Measurements from ENCODE around the gene COPS6.

DNA sequence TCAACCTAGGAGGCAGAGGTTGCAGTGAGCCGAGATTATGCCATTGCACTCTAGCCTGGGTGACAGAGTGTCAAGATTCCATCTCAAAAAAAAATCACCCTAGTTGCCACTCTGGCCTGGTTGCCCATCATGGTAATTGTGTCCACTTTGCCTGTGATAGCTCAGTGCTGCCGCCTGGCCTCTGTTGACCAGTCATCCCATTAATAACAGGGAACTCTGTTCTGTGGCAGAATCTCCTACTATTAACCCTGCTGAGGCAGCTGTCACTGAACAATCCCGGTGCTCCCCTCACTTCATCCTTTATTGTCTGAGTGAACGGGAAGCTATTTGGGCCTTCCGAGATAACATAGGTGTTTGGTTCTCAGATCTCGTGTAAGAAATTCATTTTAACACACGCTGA is 21.8 kb upstream of the COPS6 start:
- TF ChIP-seq, protein P1, sequence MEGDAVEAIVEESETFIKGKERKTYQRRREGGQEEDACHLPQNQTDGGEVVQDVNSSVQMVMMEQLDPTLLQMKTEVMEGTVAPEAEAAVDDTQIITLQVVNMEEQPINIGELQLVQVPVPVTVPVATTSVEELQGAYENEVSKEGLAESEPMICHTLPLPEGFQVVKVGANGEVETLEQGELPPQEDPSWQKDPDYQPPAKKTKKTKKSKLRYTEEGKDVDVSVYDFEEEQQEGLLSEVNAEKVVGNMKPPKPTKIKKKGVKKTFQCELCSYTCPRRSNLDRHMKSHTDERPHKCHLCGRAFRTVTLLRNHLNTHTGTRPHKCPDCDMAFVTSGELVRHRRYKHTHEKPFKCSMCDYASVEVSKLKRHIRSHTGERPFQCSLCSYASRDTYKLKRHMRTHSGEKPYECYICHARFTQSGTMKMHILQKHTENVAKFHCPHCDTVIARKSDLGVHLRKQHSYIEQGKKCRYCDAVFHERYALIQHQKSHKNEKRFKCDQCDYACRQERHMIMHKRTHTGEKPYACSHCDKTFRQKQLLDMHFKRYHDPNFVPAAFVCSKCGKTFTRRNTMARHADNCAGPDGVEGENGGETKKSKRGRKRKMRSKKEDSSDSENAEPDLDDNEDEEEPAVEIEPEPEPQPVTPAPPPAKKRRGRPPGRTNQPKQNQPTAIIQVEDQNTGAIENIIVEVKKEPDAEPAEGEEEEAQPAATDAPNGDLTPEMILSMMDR (IDR thresholded peaks at IDR 0.05), result no peak
- TF ChIP-seq POLR2A (IDR thresholded peaks at IDR 0.05) (no peak), EP300 (IDR thresholded peaks at IDR 0.05) (no peak)
